GM18508 (cell line): ENCODE results near the gene ANP32B.
"Not testable (repeated sequence)": the region's sequence is repeated elsewhere in the genome, so short reads cannot be mapped to it uniquely, and the experiment has no call there.

Source experiments
- ATAC-seq: cut with Tn5 transposase; IDR thresholded peaks from one replicate; pipeline ENCODE4 v1.9.1; 2021; ENCODE audit warnings: moderate number of reproducible peaks; ENCODE audit not compliant: insufficient read depth, unreplicated experiment

The ANP32B gene

DNA sequence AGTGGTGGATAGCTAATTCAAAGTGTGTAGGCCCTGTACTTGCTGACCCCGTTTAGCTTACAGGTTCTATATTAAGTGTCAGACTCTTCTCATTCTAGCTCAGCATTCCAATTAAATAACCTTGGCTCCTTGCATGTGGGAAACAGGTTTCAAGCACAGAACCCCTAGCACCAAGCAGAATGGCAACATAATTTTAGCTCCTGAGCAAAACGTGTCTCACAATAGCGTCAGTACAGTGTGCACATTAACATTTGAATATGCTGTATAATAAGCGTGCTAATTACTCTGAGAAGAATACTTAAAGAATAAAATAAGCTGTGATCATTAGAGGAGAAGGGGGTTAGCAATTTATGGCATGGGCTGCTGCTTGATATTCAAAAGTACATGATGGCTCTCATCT is 21.0 kb upstream of the ANP32B start:
- no peak for ATAC-seq

DNA sequence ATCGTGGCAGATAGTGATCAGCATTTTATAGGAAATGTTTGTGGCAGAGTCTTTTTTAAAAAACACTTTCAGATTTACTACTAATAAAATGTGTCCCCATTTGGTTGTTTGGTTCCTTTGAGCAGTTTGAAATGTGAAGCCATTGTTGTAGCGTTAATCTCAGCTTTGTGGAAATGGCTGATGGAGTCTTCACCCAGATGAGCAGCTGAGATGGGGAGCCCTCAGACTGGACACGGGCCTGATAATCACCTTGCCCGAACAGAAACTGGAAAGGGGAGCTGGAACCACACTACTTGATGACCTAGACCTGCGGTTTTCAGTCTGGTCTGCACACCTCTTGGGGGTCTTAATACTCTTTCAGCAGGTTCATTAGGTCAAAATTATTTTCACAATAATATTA is 20.6 kb upstream of the ANP32B start:
- ATAC-seq: no peak

GRCh38 chr9:97963232-97963631 is 19.9 kb upstream of the ANP32B start:
- ATAC-seq: no peak

- no peak for ATAC-seq
Measured at GRCh38 chr9:97964901-97965300, 18.2 kb upstream of the ANP32B start.

DNA sequence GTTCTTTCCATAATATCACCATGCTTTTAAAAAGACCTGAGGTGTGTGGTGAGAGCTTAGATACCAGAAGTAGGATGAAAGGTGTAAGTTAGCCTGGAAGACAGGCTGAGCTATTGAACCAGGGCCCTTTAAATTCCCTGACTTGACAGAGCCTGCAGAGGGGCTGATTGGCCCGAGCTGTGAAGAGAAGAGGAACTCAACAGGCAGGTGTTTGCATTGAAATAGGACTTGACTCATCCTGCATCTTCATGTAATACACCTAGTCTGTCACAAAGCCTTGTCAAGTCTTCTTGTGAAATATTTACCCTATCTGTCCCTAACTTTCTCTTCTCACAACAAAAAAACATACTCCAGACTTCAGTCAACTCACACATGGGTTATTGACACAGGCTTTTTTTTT is 16.6 kb upstream of the ANP32B start:
- no peak for ATAC-seq

DNA sequence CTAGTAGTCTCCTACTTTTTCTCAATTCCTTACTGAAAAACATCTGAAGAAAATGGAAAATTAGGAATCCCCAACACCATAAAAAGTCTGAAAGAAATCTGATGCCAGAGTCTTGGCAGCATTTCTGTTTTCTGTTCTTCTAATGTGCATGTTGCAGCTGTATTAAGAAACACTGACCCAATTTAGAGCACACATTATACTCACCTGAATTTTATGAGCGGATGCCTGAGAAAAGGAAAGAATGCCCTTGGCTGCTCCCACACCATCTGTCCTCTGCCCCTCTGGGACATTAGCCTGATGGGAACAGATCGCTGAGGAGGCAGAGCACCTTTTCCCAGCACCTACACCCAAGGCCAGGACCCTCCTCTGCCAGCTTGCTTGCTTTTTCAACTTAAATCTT is 14.1 kb upstream of the ANP32B start:
- ATAC-seq: no peak

- ATAC-seq: no peak
Measured at GRCh38 chr9:97970165-97970564, 13.0 kb upstream of the ANP32B start.

DNA sequence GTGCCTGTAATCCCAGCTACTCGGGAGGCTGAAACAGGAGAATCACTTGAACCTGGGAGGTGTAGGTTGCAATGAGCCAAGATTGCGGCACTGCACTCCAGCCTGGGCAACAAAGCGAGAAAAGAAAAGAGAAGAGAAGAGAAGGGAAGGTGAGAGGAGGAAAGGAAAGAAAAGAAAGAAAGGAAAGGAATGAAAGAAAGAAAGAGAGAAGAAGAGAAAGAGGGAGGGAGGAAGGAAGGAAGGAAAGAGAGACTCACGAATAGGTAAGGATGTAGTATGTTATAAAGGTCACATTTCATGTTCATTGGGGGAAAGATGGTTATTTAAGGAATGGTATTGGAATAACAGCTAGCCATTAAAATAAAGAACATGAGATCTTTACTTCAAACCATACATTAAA is 10.4 kb upstream of the ANP32B start:
- no peak for ATAC-seq

GRCh38 chr9:97975376-97975775 is 7.8 kb upstream of the ANP32B start:
- no peak for ATAC-seq

GRCh38 chr9:97976633-97977032 is 6.5 kb upstream of the ANP32B start:
- not testable (repeated sequence) for ATAC-seq

DNA sequence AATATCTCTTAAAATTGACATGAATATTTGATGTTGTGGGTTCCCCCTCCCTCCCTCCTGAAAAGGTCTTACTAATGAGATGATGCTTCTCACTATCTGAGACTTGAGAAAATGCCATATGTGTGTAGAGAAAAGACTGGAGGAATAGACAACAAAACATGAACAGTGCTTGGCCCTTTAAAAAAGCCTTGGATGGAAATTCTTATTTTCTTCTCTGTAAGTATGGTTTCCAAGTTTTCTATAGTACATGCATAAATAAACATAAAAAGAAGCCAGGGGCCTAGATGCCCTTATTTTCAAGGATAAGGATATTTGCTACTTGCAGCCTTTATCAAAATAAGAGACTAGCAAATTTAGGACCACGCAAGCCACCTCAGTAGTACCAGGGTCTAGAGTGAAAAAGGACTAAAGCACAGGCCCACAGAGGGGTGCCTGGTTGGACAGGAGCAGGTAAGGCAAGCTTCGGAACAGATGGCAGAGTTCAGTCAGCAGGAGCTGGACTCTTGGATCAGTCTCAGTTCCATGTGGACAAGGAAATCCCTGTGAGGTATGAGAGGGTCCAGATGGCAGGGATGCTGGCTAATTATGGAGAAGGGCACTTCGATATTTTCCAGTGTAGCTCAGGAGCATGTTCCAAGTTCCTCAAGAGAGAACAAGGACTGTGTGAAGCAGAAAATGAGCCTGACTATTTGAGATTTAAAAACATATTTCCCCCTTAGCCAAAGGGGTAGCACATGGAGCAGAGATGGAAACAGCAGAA is 4.6 kb upstream of the ANP32B start:
- no peak for ATAC-seq

GRCh38 chr9:97979788-97980478 is 3.2 kb upstream of the ANP32B start:
- ATAC-seq: no peak

DNA sequence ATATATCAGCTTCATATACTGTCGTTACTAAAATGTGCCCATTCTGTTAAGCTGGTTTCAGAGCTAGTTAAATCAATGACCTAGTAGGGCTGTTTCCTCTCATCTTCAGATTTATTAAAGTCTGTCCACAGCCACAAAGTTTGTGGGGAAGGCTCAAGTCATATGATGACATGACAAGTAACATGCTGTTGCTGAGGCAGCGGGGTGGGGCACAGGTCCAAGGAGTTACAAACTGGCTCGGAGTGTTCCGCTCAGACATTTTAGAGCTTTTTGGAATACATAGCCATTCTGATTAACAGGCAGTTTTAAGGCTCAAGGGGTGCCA is 2.7 kb upstream of the ANP32B start:
- ATAC-seq: no peak

- ATAC-seq: no peak
Measured at GRCh38 chr9:97980918-97981845, 2.0 kb upstream of the ANP32B start.

- ATAC-seq: no peak
Measured at GRCh38 chr9:97981846-97982682, 1.1 kb upstream of the ANP32B start.

GRCh38 chr9:97983589-97984187 is 547 bp downstream of the ANP32B start:
- ATAC-seq: no peak

- no peak for ATAC-seq
Measured at GRCh38 chr9:97984188-97985057, 1.3 kb downstream of the ANP32B start.

- ATAC-seq: no peak
Measured at GRCh38 chr9:97985058-97985861, 2.1 kb downstream of the ANP32B start.
